Mesothelial cell of epicardium (in vitro differentiated cells): Measurements from ENCODE around the gene TXNL1. TPM values are rescaled to one million over a fixed set of nuclear protein-coding genes. Genes with fewer than 3 reads are reported as not detected.
"Not testable (repeated sequence)": the region's sequence is repeated elsewhere in the genome, so short reads cannot be mapped to it uniquely, and the experiment has no call there.

Experiments
- DNase-seq, 2 experiments: peaks; one replicate each; pipeline ENCODE4 v3.0.0; 2021; ENCODE audit warnings: low spot score in 2 of 2; ENCODE audit not compliant: unreplicated experiment in 2 of 2
- H3K27ac Mint-ChIP-seq: 2 replicates; pipeline ENCODE4 v1.8.0; 2021; ENCODE audit warnings: mixed read lengths
- H3K27me3 Mint-ChIP-seq: 2 replicates; pipeline ENCODE4 v1.8.0; 2021; ENCODE audit warnings: low read depth, mixed read lengths
- H3K36me3 Mint-ChIP-seq: 2 replicates; pipeline ENCODE4 v1.8.0; 2021; ENCODE audit warnings: mixed read lengths
- H3K4me1 Mint-ChIP-seq: 2 replicates; pipeline ENCODE4 v1.8.0; 2021; ENCODE audit warnings: mixed read lengths
- H3K4me3 Mint-ChIP-seq: 2 replicates; pipeline ENCODE4 v1.8.0; 2021; ENCODE audit warnings: mild to moderate bottlenecking, moderate library complexity, mixed read lengths
- H3K9me3 Mint-ChIP-seq: 2 replicates; pipeline ENCODE4 v1.8.0; 2021; ENCODE audit warnings: mixed read lengths
- total RNA-seq: library from RNA; stranded (reverse); gene quantifications from 3 replicates; pipeline ENCODE4 v1.2.1, GENCODE V29; 2021
- TF ChIP-seq, protein P1 (sequence below): fragments of 200-600 bp; sonication (generic); IDR thresholded peaks from one replicate; pipeline ENCODE4 v1.5.0; 2021; ENCODE audit warnings: antibody characterized with exemption; ENCODE audit not compliant: unreplicated experiment

TXNL1 gene
- total RNA-seq, 1 donor from 2014 or later: 76.9 TPM

DNA sequence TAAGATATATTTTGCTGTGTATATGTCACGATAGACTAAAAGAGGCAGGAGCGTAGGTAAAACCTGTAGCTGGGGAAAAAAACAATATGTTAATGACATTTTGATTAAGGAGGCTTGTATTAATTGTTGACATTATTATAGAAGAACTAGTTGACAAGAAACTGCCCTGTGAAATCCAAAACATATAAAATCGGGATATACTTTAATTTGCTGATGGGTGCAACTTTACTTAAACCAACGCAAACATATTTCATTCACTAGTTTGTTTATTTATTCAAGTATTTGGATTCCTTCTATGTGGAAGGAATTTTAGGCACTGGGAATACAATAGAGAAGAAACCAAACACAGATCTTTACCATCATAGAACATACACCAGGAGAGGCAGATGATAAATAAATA, 20.7 kb upstream of the TXNL1 start:
- no peaks in the 10 kb centered on the region for H3K27me3 Mint-ChIP-seq
- DNase-seq: no peak
- no peak overlapping the region for H3K4me3 Mint-ChIP-seq
- no peaks in the 10 kb centered on the region for H3K4me1 Mint-ChIP-seq
- peaks cover 5% of the 10 kb centered on the region for H3K36me3 Mint-ChIP-seq
- no peak overlapping the region for H3K27ac Mint-ChIP-seq
- H3K9me3 Mint-ChIP-seq: peaks cover 12% of the 10 kb centered on the region
- TF ChIP-seq, protein P1, sequence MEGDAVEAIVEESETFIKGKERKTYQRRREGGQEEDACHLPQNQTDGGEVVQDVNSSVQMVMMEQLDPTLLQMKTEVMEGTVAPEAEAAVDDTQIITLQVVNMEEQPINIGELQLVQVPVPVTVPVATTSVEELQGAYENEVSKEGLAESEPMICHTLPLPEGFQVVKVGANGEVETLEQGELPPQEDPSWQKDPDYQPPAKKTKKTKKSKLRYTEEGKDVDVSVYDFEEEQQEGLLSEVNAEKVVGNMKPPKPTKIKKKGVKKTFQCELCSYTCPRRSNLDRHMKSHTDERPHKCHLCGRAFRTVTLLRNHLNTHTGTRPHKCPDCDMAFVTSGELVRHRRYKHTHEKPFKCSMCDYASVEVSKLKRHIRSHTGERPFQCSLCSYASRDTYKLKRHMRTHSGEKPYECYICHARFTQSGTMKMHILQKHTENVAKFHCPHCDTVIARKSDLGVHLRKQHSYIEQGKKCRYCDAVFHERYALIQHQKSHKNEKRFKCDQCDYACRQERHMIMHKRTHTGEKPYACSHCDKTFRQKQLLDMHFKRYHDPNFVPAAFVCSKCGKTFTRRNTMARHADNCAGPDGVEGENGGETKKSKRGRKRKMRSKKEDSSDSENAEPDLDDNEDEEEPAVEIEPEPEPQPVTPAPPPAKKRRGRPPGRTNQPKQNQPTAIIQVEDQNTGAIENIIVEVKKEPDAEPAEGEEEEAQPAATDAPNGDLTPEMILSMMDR: no peak

DNA sequence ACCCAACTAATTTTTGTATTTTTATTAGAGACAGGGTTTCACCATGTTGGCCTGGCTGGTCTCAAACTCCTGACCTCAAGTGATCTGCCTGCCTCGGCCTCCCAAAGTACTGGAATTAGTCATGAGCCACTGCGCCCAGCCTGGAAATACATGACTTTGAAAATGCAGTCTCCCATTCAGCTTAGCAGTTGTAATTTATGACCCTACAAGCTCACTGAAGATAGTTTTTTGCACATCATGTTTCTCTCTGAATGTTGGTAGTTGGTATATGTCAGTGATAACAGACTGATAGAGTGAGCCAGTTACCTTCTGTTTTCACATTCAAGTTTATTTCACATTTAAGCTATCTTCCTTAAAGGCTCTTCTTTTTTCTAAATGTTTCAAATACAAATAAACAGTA, 19.9 kb upstream of the TXNL1 start:
- H3K27ac Mint-ChIP-seq: no peak overlapping the region
- H3K27me3 Mint-ChIP-seq: no peaks in the 10 kb centered on the region
- H3K4me1 Mint-ChIP-seq: no peaks in the 10 kb centered on the region
- no peak for DNase-seq
- no peak overlapping the region for H3K4me3 Mint-ChIP-seq
- TF ChIP-seq, protein P1: no peak
- H3K36me3 Mint-ChIP-seq: peaks cover 7% of the 10 kb centered on the region
- H3K9me3 Mint-ChIP-seq: peaks cover 17% of the 10 kb centered on the region

DNA sequence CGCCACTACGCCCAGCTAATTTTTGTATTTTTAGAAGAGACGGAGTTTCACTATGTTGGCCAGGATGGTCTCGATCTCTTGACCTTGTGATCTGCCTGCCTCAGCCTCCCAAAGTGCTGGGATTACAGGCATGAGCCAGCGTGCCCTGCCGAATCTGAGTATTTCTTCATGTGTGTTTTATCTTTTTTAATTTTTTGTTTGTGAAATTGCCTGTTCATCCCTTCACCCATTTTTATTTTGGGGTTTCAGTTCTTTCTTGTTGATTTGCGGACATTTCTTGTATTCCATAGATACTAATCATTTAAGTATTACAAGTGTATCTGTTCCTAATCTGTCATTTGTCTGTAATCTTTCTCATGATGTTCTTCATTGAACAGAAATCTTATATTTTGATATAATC, 15.9 kb upstream of the TXNL1 start:
- not testable (repeated sequence) for H3K27ac Mint-ChIP-seq, DNase-seq, H3K4me3 Mint-ChIP-seq, H3K36me3 Mint-ChIP-seq, H3K27me3 Mint-ChIP-seq
- peaks cover 17% of the 10 kb centered on the region for H3K9me3 Mint-ChIP-seq
- H3K4me1 Mint-ChIP-seq: peaks cover 16% of the 10 kb centered on the region

DNA sequence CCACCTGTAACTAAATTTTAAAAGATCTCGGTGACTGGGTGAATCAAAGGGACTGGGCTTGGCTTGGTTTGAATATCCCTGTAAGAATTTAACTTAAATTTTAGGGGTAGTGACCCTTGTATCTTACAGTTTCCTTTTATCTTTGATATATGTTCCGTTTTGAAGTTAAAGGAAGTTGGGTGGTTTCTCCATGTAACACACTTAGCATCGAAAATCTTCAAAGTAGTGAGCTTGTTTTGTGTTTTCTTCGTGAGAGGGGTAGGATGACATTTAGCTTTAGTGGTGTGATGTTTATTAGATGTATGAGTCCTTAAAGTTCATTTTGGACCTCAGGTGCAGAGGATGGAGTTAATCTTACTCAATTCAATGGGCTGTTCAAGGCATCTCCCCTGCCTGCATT, 14.4 kb upstream of the TXNL1 start:
- DNase-seq: no peak
- Mint-ChIP-seq H3K9me3 (peaks cover 13% of the 10 kb centered on the region), H3K27ac (no peak overlapping the region), H3K36me3 (peaks cover 3% of the 10 kb centered on the region), H3K27me3 (no peaks in the 10 kb centered on the region), H3K4me1 (peaks cover 16% of the 10 kb centered on the region), H3K4me3 (no peak overlapping the region)
- TF ChIP-seq, protein P1: no peak

DNA sequence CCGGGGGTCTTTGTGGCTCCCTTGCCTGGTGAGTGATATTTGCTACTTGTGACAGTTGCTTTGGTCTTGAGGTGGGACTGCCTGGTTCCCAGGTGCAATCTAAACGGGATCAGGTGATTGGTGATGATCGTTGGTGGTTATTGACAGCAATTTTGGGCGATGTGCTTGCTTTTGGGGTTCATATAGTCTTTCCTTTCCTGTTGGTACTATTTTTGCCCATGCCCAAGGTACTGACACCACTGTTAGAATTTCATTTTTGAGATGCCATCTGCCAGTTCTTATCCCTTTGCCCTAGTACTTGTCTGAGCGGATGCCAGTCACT, 13.3 kb upstream of the TXNL1 start:
- H3K36me3 Mint-ChIP-seq: peaks cover 2% of the 10 kb centered on the region
- peaks cover 13% of the 10 kb centered on the region for H3K9me3 Mint-ChIP-seq
- no peaks in the 10 kb centered on the region for H3K27me3 Mint-ChIP-seq
- no peak for DNase-seq
- H3K27ac Mint-ChIP-seq: peak overlapping the region; percentile 79
- H3K4me1 Mint-ChIP-seq: peaks cover 16% of the 10 kb centered on the region
- TF ChIP-seq, protein P1: no peak
- H3K4me3 Mint-ChIP-seq: peak overlapping the region; percentile 90

DNA sequence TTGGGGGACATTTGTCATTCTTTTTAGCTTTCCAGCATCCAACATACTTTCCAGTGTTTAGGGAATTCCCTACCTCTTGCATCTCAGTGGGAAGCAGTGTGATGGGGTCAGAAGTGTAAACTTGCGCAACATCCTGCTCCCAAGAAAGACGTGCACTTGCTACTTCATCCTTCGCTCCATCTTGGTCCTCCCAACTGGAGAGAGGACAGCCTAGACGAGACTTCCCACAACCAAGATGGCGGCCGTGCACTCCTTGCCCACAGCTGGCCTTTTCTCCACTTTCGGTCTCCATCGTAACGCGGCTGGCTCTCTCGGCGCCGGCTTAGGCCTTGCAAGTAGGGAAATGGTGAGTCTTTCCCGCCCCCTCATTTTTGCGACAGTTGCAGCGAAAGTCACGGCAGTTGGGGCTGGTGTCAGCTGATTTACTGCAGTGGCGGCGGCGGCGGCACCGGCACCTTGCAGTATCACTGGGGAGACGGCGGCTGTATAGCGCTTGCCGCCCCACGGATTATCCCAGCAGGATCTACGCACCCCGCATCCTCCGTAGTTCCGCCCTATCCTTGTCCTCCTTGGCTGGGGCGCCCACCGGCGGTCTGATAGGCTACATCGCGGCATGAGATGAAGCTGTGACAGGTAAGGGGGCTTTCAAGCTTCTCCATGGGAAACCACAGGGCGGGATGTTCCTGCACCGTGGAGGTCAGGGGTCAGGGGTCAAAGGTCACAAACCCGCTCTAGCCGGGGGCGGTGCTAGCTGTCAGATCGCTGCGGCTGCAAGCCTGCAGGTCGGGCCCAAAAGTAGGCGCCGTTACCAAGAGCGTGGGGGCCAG, 12.8 kb upstream of the TXNL1 start, which contains the start of gene WDR7:
Gene WDR7 (plus strand): TSS at position 416 of the 827 bp plus-strand sequence. CDS start 21,157 bp downstream, outside the sequence.
- H3K36me3 Mint-ChIP-seq: peaks cover 2% of the 10 kb centered on the region
- TF ChIP-seq, protein P1: no peak
- H3K4me1 Mint-ChIP-seq: peaks cover 16% of the 10 kb centered on the region
- DNase-seq: peak; percentile 80 to 88
- H3K9me3 Mint-ChIP-seq: peaks cover 13% of the 10 kb centered on the region
- H3K27ac Mint-ChIP-seq: peak within 1 kb of the TSS; percentile 79
- H3K27me3 Mint-ChIP-seq: no peaks in the 10 kb centered on the region
- H3K4me3 Mint-ChIP-seq: peak within 1 kb of the TSS; percentile 90
